H4 (cell line): ENCODE measurements around the gene D2HGDH. TPM values are rescaled to one million over a fixed set of nuclear protein-coding genes. Genes with fewer than 3 reads are reported as not detected.
A peak's percentile ranks its signal among the peaks of the same experiment; 100 is the strongest.
"Not testable (repeated sequence)": the region's sequence is repeated elsewhere in the genome, so short reads cannot be mapped to it uniquely, and the experiment has no call there.

Source experiments
- DNase-seq: peaks from one replicate; pipeline ENCODE4 v3.0.0-alpha.2; 2015; ENCODE audit warnings: low spot score
- total RNA-seq: library from RNA; depleted of rRNA; stranded (reverse); fragments of >200 nt; shearing (Covaris generic); gene quantifications from 2 replicates; pipeline ENCODE4 v1.2.3, GENCODE V29; 2014

Gene D2HGDH
- total RNA-seq, 1 experiment from 2014 or later = 7.2 TPM

GRCh38 chr2:241724975-241725870 is 9.2 kb upstream of the D2HGDH start:
- peak; percentile 1 for DNase-seq

- DNase-seq = peak; percentile 1
Measured at GRCh38 chr2:241726459-241726858, 8.0 kb upstream of the D2HGDH start.

GRCh38 chr2:241728000-241728399 is 6.4 kb upstream of the D2HGDH start:
- DNase-seq = no peak

- no peak for DNase-seq
Measured at GRCh38 chr2:241728627-241729026, 5.8 kb upstream of the D2HGDH start.

- DNase-seq = no peak
Measured at GRCh38 chr2:241729868-241730267, 4.6 kb upstream of the D2HGDH start.

- no peak for DNase-seq
Measured at GRCh38 chr2:241730671-241731293, 3.6 kb upstream of the D2HGDH start.

- not testable (repeated sequence) for DNase-seq
Measured at GRCh38 chr2:241732513-241733186, 1.8 kb upstream of the D2HGDH start.

- DNase-seq = no peak
Measured at GRCh38 chr2:241733391-241734207, 831 bp upstream of the D2HGDH start.

GRCh38 chr2:241734208-241734466 is 293 bp upstream of the D2HGDH start:
- DNase-seq = no peak

GRCh38 chr2:241736111-241736510 is 1.7 kb downstream of the D2HGDH start:
- DNase-seq = no peak

GRCh38 chr2:241738040-241738686 is 3.7 kb downstream of the D2HGDH start:
- no peak for DNase-seq

- no peak for DNase-seq
Measured at GRCh38 chr2:241739177-241739576, 4.7 kb downstream of the D2HGDH start.

- no peak for DNase-seq
Measured at GRCh38 chr2:241739651-241740050, 5.2 kb downstream of the D2HGDH start.

- peak; percentile 70 for DNase-seq
Measured at GRCh38 chr2:241741016-241741415, 6.6 kb downstream of the D2HGDH start.

- DNase-seq = no peak
Measured at GRCh38 chr2:241742320-241742939, 8.0 kb downstream of the D2HGDH start.

- DNase-seq = not testable (repeated sequence)
Measured at GRCh38 chr2:241743008-241743407, 8.6 kb downstream of the D2HGDH start.

GRCh38 chr2:241743620-241744019 is 9.2 kb downstream of the D2HGDH start:
- DNase-seq = no peak

GRCh38 chr2:241744028-241744754 is 9.8 kb downstream of the D2HGDH start:
- DNase-seq = no peak

GRCh38 chr2:241745276-241745675 is 10.8 kb downstream of the D2HGDH start:
- no peak for DNase-seq

- no peak for DNase-seq
Measured at GRCh38 chr2:241746084-241746483, 11.7 kb downstream of the D2HGDH start.
